Activated T-helper 1 cell treated with Interleukin-2 at 50 U/mL for 16 hours (primary cell): Measurements from ENCODE around the gene RAD23A.
"Not testable (repeated sequence)": the region's sequence is repeated elsewhere in the genome, so short reads cannot be mapped to it uniquely, and the experiment has no call there.

Experiments used
- DNase-seq: peaks from one replicate; pipeline ENCODE4 v3.0.0-alpha.2; 2020; ENCODE audit warnings: low read depth

The RAD23A gene

GRCh38 chr19:12945479-12946091 is at the start of gene RAD23A:
Gene RAD23A (plus strand): TSS chr19:12945862. CDS start chr19:12945949, 87 bp downstream.
- peak; percentile 97 for DNase-seq

GRCh38 chr19:12896460-12896859 is 49.2 kb upstream of the RAD23A start:
- no peak for DNase-seq

- no peak for DNase-seq
Observed at GRCh38 chr19:12899891-12900518, 45.7 kb upstream of the RAD23A start.

GRCh38 chr19:12907166-12907565 is 38.5 kb upstream of the RAD23A start:
- no peak for DNase-seq

- no peak for DNase-seq
Observed at GRCh38 chr19:12912571-12912970, 33.1 kb upstream of the RAD23A start.

GRCh38 chr19:12913011-12913561 is 32.6 kb upstream of the RAD23A start:
- DNase-seq, result no peak

- peak; percentile 22 for DNase-seq
Observed at GRCh38 chr19:12913851-12914690, 31.6 kb upstream of the RAD23A start.

- not testable (repeated sequence) for DNase-seq
Observed at GRCh38 chr19:12915860-12916259, 29.8 kb upstream of the RAD23A start.

- DNase-seq, result no peak
Observed at GRCh38 chr19:12918253-12918652, 27.4 kb upstream of the RAD23A start.

- no peak for DNase-seq
Observed at GRCh38 chr19:12921047-12921446, 24.6 kb upstream of the RAD23A start.

GRCh38 chr19:12922959-12923358 is 22.7 kb upstream of the RAD23A start:
- no peak for DNase-seq

GRCh38 chr19:12924621-12925310 is 20.9 kb upstream of the RAD23A start:
- DNase-seq, result no peak

GRCh38 chr19:12930002-12930645 is 15.5 kb upstream of the RAD23A start:
- DNase-seq, result no peak

- DNase-seq, result no peak
Observed at GRCh38 chr19:12932392-12933286, 13.0 kb upstream of the RAD23A start.

GRCh38 chr19:12933287-12934072 is 12.2 kb upstream of the RAD23A start, which contains the start of gene FARSA:
Gene FARSA (minus strand): TSS chr19:12933711. CDS start chr19:12933696, 15 bp downstream.
- DNase-seq, result peak; percentile 76

- DNase-seq, result no peak
Observed at GRCh38 chr19:12935071-12935470, 10.6 kb upstream of the RAD23A start.

- no peak for DNase-seq
Observed at GRCh38 chr19:12936582-12936981, 9.1 kb upstream of the RAD23A start.

GRCh38 chr19:12937093-12937926 is 8.4 kb upstream of the RAD23A start:
- no peak for DNase-seq
